ENCODE results near the gene GDPGP1.

Gene GDPGP1

GRCh38 chr15:90205050-90205848, 28.8 kb upstream of the GDPGP1 start:
- DNase-seq: no peak

DNA sequence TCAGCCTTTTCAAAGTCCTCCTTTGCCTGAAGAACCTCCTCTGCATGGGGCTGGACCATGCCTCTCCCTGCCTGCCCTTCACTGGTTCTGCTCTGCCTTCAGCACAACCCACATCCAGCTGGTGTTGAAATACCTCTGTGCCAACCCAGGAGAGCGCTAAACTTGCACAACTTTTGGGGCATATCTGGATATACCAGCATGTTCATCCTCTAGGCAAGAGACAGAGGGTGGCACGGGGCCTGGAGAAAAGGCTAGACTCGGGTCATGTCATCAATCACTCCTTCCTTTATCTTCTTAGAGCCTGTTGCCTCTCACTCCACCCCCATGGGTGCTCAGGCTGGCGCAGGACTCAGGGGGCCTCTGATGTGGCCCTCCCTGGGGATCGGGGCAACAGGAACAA, 28.1 kb upstream of the GDPGP1 start:
- no peak for DNase-seq

GRCh38 chr15:90207252-90207651, 26.8 kb upstream of the GDPGP1 start:
- no peak for DNase-seq

DNA sequence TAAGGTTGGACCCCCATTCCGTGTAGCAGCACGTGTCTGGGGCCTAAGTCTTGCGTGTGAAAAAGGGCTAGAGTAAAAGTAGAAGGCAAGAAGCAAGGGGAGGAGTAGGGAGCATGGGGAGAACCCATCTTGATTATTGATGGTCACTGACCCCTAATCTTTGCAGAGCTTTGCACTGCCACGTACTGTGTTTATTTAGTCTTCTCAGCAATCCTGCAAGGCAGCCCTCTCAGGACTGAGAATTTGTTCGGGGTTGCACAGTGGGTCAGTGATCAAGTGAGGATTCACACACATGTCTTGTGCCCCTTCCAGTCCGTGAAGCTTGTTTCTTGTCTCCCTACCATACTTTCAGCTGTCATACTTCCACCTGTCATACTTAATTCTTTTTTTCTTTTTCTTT, 25.7 kb upstream of the GDPGP1 start:
- no peak for DNase-seq

- DNase-seq: no peak
These were observed 24.4 kb upstream of the GDPGP1 start for GRCh38 chr15:90209591-90209990.

DNA sequence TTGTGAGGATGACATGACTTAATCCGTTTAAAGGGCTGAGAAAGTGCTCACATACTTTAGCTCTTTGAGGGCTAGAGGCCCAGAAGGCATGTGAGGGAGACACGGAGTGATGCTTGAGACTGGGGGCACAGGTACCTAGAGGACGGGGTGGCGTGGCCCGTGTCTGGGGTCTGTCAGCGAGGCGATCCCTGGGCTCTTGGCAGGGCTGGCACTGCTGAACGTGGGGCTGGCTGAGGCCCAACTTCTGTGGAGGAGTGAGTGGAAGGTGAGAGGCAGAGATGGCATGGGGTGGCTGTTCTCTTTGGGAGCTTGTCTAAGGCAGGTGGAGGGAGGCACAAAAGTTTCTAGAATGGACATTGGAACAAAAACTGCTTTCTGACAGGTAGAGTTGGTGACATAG, 23.4 kb upstream of the GDPGP1 start:
- no peak for DNase-seq

DNA sequence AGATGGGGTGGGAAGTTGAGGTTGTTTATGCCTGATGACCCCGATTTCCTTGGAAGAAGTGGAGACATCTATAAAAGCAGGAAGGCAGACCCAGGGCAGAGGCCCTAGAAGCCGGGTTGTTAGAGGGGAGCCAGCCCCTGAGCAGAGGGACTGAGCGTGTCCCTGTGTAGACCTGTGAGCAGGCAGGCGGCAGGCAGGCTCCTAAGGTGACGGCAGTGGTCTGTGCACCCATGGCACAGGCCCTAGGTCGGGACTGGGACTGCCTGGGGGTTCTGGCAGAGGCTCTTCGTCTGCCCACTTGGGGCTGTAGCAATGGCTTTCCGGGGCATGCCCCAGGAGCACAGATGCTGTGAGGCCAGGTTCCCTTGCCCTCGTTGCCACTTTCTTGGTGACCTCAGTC, 23.0 kb upstream of the GDPGP1 start:
- DNase-seq: no peak

DNA sequence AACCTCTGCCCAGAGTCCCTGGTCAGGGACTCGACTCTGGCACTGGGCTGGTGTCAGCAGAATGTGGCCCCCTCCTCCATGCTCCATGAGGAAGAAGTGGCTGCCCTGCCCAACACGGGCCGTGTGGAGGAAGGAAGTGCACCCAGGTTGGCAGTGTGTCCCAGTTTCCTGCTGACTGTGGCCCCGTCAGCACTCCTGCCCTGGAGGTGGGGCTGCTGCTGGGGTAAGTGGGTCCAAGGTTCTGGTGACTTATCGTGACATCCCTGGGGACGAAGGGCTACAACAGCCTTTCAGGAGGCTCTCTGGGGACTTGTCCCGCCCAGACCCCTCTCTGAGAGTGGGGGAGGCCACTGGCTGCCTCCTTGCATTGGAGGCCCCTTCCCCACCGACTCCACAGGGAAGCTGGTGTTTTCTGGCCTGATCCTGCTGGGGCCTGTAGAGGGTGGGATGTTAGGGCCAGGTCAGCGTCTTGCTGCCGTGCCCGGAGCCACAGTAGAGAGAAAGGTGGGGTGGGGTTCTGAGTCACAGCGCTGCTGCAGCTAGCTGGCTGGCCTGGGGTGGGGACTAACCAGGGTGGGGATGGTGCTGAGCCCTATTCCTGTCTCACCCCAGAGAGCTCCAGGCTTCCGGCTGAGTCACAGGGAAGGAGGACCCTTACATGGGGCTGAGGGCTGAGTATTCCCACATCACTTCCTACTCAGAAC, 22.4 kb upstream of the GDPGP1 start:
- DNase-seq: no peak

- DNase-seq: no peak
These were observed 21.5 kb upstream of the GDPGP1 start for GRCh38 chr15:90212221-90213098.

DNA sequence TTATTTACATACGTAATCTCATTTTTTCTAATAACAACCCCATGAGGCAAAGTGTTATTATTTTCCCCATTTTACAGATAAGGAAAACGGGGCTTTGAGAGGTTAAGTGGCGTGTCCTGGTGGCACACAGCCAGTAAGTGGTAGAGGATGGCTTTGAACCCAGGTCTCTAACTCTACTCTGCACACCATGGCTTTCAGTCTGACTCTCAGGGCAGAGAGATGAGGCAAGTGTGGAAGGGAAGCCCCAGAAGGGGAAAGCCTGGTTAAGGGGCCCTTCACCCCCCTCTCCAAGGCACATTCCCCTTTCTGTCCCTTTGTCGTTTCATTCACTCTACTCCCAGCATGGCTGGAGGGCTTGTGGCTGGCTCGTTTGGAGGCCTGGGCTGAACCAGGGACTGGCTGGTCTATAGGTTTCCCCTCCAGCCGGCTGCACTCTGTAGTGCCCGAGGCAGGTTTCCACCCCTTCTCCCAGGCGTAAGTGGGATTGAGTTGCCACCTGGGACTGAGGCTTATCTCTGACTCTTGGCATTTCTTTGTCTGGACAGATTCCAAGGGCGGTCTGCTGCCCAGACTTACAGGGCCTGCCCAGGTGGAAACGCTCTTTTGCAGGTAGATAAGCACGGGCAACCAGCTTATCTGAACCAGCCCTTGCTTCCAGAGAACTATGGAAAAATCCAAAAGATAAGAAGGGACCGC, 20.7 kb upstream of the GDPGP1 start:
- DNase-seq: no peak

DNA sequence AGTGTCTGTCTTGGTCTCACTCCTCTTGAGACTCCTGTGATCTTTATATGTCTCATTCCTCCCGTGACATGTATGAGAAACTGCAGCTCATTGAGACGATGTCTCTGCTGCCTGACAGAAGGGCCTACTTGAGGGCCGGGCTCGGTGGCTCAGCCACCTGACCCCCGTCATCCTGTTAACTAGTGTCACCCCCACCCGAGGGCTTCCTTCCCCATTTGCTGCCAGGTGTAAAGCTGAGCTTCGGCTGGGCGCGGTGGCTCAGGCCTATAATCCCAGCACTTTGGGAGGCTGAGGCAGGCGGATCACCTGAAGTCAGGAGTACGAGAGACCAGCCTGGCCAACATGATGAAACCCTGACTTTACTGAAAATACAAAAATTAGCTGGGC, 20.2 kb upstream of the GDPGP1 start:
- no peak for DNase-seq

DNA sequence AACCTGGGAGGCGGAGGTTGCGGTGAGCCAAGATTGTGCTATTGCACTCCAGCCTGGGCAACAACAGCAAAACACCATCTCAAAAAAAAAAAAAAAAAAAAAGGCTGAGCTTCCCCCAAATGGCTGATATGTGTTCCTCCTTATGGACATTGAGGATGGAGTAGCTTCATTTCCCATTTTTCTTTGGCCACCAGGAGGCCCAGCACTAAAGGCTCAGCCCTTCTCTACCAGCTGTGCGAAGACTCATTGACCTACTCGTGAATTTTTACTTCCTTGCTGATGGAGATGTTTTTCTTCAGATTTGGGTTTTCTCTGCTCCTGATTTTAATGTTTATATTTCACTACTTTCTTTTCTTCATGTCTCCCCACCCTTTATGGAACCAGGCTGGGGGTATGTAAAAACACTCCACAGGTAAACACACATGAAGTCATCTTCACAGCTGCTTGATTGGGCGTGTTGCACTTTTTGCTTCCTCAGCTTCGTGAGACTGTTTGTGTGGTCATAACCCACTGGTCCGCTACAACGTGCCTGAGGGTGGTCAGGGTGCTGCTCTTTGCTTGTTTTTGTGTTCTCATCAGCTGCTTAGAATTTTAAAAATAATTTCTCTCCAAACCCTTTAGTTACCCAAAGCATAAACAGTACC, 19.3 kb upstream of the GDPGP1 start:
- no peak for DNase-seq

GRCh38 chr15:90217671-90218394, 16.2 kb upstream of the GDPGP1 start:
- DNase-seq: no peak

GRCh38 chr15:90219421-90220141, 14.4 kb upstream of the GDPGP1 start:
- DNase-seq: peak; percentile 64

DNA sequence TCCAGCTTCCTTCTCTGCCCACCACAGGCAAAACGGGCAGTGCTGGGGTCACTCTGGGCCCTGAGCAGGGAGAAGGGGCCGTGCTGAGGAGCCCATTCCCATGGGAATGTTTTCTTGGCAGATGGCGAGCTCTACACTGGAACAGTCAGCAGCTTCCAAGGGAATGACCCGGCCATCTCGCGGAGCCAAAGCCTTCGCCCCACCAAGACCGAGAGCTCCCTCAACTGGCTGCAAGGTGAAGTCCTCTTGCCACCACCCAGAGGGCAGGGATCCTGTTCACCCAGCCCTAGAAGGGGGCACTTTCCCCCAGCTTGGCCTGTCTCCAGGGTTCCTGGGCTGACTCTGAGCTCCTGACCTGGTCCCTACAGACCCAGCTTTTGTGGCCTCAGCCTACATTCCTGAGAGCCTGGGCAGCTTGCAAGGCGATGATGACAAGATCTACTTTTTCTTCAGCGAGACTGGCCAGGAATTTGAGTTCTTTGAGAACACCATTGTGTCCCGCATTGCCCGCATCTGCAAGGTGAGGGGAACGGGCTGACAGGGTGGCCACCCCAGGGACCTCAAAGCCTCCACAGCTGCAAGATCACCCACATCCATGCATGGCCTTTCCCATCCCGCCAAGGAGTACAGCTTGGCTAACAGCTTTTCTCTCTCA, 12.6 kb upstream of the GDPGP1 start:
- DNase-seq: no peak

- DNase-seq: no peak
These were observed 11.5 kb upstream of the GDPGP1 start for GRCh38 chr15:90222547-90222946.

DNA sequence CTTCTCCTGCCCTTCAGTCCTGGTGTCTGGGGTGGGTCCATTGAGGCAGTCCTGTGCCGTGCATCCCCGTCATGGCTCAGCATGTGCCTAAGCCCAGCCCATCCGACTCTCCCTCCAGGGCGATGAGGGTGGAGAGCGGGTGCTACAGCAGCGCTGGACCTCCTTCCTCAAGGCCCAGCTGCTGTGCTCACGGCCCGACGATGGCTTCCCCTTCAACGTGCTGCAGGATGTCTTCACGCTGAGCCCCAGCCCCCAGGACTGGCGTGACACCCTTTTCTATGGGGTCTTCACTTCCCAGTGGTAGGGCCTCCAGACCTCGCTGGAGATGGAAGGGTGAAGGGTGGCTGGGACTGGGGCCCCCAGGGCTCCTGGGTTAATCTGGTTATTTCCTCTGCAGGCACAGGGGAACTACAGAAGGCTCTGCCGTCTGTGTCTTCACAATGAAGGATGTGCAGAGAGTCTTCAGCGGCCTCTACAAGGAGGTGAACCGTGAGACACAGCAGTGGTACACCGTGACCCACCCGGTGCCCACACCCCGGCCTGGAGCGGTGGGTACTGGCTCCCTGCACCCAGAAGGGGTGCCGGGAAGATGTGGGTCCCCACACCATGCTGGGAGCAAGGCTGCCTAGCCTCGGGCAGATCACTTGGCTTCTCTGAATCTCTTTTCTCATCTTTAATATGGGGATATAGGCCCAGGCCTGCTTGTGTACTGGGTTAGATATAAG, 10.4 kb upstream of the GDPGP1 start:
- no peak for DNase-seq

GRCh38 chr15:90225047-90225446, 9.0 kb upstream of the GDPGP1 start:
- DNase-seq: no peak

- DNase-seq: no peak
These were observed 8.3 kb upstream of the GDPGP1 start for GRCh38 chr15:90225504-90226234.
